ENCODE measurements around the gene MYBBP1A.

MYBBP1A gene

DNA sequence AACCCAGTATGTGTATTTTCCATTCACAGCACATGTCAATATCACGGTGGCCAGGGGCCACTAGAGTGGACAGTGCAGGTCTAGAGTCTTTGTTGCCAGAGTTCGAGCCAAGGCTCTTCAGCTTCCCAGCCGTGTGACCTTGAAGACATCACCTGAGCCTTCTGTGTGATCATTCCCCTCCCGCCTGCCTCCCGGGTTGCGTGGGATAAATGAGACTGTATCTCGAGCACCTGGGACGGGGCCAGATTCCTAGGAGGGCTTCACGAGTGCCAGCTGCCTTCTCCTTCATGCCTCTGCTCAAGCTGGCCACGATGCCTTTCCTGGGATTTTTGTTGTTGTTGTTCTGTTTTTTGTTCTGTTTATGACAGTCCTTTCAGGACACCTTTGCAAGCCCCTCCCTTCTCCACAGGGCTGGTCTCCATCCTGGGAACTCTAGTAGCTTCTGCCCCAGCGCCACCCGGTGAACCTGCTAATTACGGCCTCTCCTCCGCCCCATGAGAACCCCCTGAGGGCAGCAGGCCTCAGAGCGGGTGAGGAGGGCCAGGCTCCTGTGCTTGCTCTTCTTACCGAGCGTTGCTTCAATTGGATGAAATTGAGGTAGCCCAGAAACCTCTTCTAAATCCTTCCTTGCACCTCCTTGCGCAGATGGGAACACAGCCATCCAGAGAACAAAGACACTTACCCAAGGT lies 52.6 kb downstream of the MYBBP1A start:
- TF ChIP-seq, protein P1, sequence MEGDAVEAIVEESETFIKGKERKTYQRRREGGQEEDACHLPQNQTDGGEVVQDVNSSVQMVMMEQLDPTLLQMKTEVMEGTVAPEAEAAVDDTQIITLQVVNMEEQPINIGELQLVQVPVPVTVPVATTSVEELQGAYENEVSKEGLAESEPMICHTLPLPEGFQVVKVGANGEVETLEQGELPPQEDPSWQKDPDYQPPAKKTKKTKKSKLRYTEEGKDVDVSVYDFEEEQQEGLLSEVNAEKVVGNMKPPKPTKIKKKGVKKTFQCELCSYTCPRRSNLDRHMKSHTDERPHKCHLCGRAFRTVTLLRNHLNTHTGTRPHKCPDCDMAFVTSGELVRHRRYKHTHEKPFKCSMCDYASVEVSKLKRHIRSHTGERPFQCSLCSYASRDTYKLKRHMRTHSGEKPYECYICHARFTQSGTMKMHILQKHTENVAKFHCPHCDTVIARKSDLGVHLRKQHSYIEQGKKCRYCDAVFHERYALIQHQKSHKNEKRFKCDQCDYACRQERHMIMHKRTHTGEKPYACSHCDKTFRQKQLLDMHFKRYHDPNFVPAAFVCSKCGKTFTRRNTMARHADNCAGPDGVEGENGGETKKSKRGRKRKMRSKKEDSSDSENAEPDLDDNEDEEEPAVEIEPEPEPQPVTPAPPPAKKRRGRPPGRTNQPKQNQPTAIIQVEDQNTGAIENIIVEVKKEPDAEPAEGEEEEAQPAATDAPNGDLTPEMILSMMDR (IDR thresholded peaks at IDR 0.05; ENCODE audit: low read depth, low read length): no peak
- TF ChIP-seq EZH2phosphoT487 (IDR thresholded peaks at IDR 0.05; ENCODE audit: low read depth): no peak
- no peak overlapping the region for H3K9ac ChIP-seq (ENCODE audit: low read length)
- no peak overlapping the region for H3K4me3 ChIP-seq (ENCODE audit: low read length)
- no peaks in the 10 kb centered on the region for H3K9me3 ChIP-seq (ENCODE audit: insufficient read depth, low read length)
- H3K27me3 ChIP-seq (ENCODE audit: low read depth, low read length): no peaks in the 10 kb centered on the region
- no peak overlapping the region for H2AFZ ChIP-seq (ENCODE audit: low read depth, low read length)
- no peaks in the 10 kb centered on the region for H3K79me2 ChIP-seq (ENCODE audit: low read length)
- H3K4me1 ChIP-seq (ENCODE audit: low read length): peaks cover 9% of the 10 kb centered on the region
- H4K20me1 ChIP-seq (ENCODE audit: insufficient read depth, low read length): no peaks in the 10 kb centered on the region
- H3K4me2 ChIP-seq (ENCODE audit: low read length): no peak overlapping the region
- H3K27ac ChIP-seq (ENCODE audit: low read length): no peak overlapping the region
- H3K36me3 ChIP-seq (replicated peaks; ENCODE audit: low read depth, low read length): no peaks in the 10 kb centered on the region

DNA sequence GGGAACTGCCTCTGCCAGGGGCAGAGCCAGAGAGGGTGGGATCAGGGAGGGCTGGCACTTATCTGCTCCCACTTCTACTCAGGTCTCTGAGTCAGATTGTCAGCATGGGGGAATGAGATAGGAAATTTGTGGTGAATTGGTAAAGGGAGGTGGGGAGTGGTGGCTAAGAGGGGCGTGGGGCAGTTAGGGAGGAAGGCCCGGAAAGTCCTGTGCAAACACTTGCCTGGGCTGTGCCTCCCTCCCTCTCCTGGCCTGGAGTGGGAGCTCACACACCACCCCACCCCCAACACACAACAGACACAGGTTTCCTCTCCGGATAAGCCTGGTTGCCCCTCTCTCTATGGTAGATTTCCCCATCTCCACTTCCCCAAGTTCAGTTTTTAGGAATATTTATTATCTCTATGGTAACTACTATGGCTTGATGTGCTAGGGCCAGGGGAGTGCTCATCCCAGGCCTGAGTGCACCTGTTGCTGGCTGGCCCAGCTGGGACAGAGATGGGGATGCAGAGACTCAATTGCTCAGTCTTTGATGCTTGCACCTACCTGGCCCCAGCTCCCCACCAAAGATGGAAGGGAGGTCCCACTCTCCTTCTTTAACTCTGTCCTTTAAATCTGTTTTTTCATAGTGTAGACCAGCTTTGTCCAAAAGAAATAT lies 53.8 kb downstream of the MYBBP1A start:
- Histone ChIP-seq H3K4me2 (ENCODE audit: low read length) (no peak overlapping the region), H3K9ac (ENCODE audit: low read length) (no peak overlapping the region), H2AFZ (ENCODE audit: low read depth, low read length) (no peak overlapping the region), H3K27me3 (ENCODE audit: low read depth, low read length) (no peaks in the 10 kb centered on the region), H3K9me3 (ENCODE audit: insufficient read depth, low read length) (no peaks in the 10 kb centered on the region), H3K36me3 (replicated peaks; ENCODE audit: low read depth, low read length) (no peaks in the 10 kb centered on the region), H3K4me3 (ENCODE audit: low read length) (no peak overlapping the region), H3K27ac (ENCODE audit: low read length) (no peak overlapping the region), H3K4me1 (ENCODE audit: low read length) (peaks cover 21% of the 10 kb centered on the region), H3K79me2 (ENCODE audit: low read length) (no peaks in the 10 kb centered on the region), H4K20me1 (ENCODE audit: insufficient read depth, low read length) (no peaks in the 10 kb centered on the region)
- TF ChIP-seq, protein P1 (IDR thresholded peaks at IDR 0.05; ENCODE audit: low read depth, low read length): no peak
- TF ChIP-seq EZH2phosphoT487 (IDR thresholded peaks at IDR 0.05; ENCODE audit: low read depth): no peak

DNA sequence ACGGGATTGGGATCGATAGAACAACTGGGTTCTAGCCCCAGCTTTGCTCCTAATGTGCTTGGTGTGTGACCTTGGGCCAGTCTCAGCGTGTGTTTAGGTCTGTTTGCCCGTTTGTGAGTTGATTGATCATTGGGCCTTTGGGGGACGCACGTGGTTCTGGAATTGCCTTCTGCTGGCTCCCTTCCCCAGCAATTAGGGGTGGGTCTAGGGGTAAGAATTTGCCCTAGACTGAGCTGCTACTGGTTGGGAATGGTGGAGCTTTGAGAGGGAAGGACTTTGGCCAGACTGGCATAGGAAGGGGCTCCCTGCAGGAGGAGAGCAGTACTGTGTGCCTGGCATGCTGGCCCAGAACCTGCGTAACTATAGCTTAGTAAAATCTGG lies 55.0 kb downstream of the MYBBP1A start:
- H3K27ac ChIP-seq (ENCODE audit: low read length): no peak overlapping the region
- peaks cover 24% of the 10 kb centered on the region for H3K4me1 ChIP-seq (ENCODE audit: low read length)
- no peaks in the 10 kb centered on the region for H3K79me2 ChIP-seq (ENCODE audit: low read length)
- no peaks in the 10 kb centered on the region for H4K20me1 ChIP-seq (ENCODE audit: insufficient read depth, low read length)
- no peak for TF ChIP-seq EZH2phosphoT487 (IDR thresholded peaks at IDR 0.05; ENCODE audit: low read depth)
- TF ChIP-seq, protein P1 (IDR thresholded peaks at IDR 0.05; ENCODE audit: low read depth, low read length): no peak
- no peak overlapping the region for H2AFZ ChIP-seq (ENCODE audit: low read depth, low read length)
- H3K27me3 ChIP-seq (ENCODE audit: low read depth, low read length): no peaks in the 10 kb centered on the region
- H3K36me3 ChIP-seq (replicated peaks; ENCODE audit: low read depth, low read length): no peaks in the 10 kb centered on the region
- no peak overlapping the region for H3K4me3 ChIP-seq (ENCODE audit: low read length)
- no peak overlapping the region for H3K9ac ChIP-seq (ENCODE audit: low read length)
- H3K9me3 ChIP-seq (ENCODE audit: insufficient read depth, low read length): no peaks in the 10 kb centered on the region
- H3K4me2 ChIP-seq (ENCODE audit: low read length): no peak overlapping the region

DNA sequence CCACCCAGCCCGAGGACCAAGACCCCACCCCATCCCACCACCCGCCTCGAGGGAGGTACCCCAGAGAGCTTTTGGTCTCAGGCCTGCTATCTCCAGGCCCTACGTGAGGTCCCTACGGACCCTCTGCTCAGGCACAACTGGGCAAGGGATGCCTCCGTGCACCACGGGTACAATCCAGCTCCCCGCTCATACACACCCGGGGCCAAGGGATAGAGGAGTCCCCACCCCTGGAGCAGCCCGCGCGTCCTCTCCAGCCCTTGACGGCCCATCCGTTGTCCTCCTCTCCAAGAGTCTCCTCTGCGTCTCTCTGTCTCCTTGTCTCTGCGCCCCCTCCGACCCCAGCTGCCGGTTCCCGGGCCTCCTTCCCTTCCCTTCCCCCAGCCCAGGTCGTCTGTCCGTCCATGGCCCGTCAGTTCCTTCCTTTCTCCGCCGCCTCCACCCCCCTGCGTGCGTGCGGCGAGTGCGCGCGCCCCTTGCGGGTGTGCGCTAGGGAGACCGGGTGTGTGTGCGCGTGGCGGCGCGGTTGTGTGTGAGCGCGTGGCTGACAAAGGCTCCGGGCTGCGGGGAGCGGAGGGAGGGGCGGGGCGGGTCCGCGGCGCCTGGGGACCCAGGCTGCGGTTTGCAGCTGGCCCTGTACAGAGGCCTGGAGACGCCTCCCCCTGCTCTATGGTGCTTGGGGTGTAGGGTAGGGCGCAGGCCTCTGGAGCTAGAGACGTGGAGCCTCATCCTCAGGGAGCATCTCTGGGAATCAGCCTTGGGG lies 55.6 kb downstream of the MYBBP1A start:
- H3K27ac ChIP-seq (ENCODE audit: low read length): no peak overlapping the region
- H2AFZ ChIP-seq (ENCODE audit: low read depth, low read length): no peak overlapping the region
- no peak overlapping the region for H3K9ac ChIP-seq (ENCODE audit: low read length)
- no peak overlapping the region for H3K4me3 ChIP-seq (ENCODE audit: low read length)
- H3K36me3 ChIP-seq (replicated peaks; ENCODE audit: low read depth, low read length): no peaks in the 10 kb centered on the region
- no peaks in the 10 kb centered on the region for H3K9me3 ChIP-seq (ENCODE audit: insufficient read depth, low read length)
- H3K27me3 ChIP-seq (ENCODE audit: low read depth, low read length): no peaks in the 10 kb centered on the region
- H3K4me2 ChIP-seq (ENCODE audit: low read length): no peak overlapping the region
- TF ChIP-seq, protein P1 (IDR thresholded peaks at IDR 0.05; ENCODE audit: low read depth, low read length): no peak
- no peak for TF ChIP-seq EZH2phosphoT487 (IDR thresholded peaks at IDR 0.05; ENCODE audit: low read depth)
- no peaks in the 10 kb centered on the region for H4K20me1 ChIP-seq (ENCODE audit: insufficient read depth, low read length)
- H3K4me1 ChIP-seq (ENCODE audit: low read length): peaks cover 24% of the 10 kb centered on the region
- H3K79me2 ChIP-seq (ENCODE audit: low read length): no peaks in the 10 kb centered on the region
